ENCODE data around the gene ABAT.
A peak's percentile ranks its signal among the peaks of the same experiment; 100 is the strongest.
"Not testable (repeated sequence)": the region's sequence is repeated elsewhere in the genome, so short reads cannot be mapped to it uniquely, and the experiment has no call there.

The ABAT gene

GRCh38 chr16:8785408-8785807 lies 111.0 kb downstream of the ABAT start:
- DNase-seq (ENCODE audit: low spot score), result no peak

DNA sequence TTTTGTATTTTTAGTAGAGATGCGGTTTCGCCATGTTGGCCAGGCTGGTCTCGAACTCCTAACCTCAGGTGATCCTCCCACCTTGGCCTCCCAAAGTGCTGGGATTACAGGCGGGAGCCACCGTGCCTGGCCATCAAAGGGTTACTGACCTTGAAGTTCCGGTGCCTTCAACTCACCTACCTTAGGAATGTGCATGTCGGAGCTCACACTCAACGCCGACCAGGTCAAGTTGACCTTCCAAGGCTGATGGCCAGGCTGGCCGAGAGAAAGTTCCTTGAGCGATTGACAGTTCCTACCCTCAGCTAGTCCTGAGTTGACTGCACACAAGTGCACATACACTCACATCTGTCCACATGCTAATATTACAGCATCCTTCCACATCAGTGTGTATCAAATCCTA lies 111.9 kb downstream of the ABAT start:
- not testable (repeated sequence) for DNase-seq (ENCODE audit: low spot score)

GRCh38 chr16:8788578-8789172 lies 114.3 kb downstream of the ABAT start:
- no peak for DNase-seq (ENCODE audit: low spot score)

DNA sequence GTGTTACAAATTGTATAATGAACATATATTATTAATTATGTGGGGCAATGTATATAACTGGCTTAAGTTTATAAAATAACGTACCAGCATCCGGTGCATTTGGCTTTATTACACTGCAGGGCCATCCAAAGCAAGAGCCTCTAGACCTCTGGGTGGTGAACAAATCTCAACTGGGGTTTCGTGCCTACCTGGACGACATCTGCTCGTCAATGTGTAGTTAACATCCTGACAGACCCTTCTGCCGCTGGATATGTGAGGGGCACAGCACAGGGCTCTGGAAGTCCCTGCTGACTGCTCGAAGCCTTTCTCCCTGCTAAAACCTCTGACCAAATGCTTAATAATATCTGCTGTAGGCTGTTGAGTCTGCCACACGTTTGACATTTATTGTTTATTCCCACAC lies 120.7 kb downstream of the ABAT start:
- DNase-seq (ENCODE audit: low spot score), result no peak

GRCh38 chr16:8795818-8796217 lies 121.4 kb downstream of the ABAT start:
- no peak for DNase-seq (ENCODE audit: low spot score)

DNA sequence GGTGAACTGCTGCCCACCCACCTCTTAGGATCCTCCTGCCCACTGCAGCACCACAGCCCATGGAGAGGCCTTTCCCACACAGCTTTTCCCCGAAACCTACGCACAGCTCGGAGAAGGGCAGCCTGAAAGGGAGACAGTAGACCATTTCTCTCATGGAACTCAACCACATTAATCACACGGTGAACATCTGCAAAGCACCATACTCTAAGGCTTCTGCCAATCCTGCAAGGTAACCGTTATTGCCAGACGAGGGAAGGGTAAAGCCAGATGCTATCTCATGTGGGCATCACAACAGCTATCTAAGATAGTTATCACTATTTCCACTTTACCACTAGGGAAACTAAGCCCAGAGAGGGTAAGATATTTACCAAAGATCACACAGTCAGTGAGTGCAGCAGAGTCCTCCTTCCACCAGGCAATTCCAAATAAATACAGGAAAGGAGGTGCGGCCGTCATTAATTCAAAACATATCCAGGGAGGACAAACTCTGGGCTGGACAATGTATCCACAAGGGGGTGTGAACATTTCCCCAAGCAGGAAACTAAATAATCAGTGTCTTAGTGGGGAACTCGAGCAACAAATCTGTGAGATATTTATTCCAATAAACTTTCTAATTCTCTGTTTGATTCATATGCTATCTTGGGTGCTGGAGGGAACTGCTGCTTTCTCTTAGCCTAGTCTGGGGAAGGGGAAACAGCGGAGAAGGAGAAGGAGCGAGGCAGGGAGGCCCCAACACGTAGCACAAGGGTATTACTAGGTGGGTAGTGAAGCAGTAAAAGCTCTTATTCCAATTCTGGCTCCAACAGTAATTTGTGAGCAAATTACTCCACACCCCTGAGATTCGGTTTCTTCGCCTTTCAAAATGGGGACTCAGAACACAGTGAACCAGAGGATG lies 122.3 kb downstream of the ABAT start:
- DNase-seq (ENCODE audit: low spot score), result no peak

DNA sequence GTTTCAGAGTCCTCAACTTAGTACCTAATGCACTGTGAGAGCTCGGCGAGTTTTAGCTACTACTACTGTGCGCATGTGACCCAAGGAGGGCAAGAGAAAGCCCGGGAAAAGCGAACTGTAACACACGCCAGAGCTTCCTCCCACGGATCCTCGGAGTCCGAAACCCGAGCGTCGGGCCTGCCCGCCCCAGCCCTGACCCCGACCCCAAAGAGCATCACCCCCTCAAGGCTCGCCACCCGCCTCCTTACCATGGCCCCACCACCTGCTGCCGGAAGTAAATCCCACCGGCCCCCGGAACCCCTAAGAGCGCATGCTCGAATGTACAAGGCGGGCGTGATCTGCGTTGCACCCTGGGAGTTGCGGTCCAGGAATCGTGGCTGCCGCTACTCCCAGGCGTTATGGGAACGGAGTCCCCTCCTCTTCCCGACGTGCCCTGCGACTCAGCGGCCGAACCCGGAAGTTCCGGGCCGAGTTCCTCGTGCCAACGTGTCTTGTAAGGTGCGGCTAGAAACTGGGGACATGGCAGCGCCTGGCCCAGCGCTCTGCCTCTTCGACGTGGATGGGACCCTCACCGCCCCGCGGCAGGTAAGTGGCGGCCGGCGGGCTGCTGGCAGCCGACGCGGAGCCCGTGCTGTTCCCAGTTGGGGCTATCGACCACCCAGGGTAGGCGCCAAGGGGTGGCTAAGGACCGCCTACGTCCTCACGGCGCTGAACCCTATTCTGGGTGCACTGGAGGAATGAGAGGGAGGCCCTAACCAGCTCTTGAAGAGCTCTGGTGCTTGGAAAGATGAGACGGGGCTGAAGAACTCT lies 123.2 kb downstream of the ABAT start, which contains the start of the genes PMM2 and TMEM186:
Gene PMM2 (plus strand): TSS at position 476 of the 810 bp plus-strand sequence. CDS start 44 bp downstream, at position 520.
Gene TMEM186 (minus strand): TSS at position 276 of the 810 bp plus-strand sequence. CDS start 25 bp downstream, at position 251.
- DNase-seq (ENCODE audit: low spot score), result peak; percentile 92

DNA sequence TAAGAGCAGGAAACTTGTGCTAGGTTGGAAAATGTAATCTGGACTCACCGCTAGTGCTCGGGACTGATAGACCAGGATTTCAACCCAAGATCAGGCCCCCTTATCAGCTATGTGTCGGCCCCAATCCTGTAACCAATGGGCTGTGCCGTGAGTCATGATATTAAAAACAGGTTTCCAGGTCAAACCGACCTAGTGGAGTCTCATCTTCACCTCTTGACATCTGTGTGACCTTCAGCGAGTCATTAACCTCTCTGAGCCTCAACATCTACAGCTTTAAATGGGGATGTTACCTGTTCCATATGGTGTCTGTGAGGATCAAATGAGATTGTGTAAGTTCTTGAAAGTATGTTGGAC lies 123.7 kb downstream of the ABAT start:
- no peak for DNase-seq (ENCODE audit: low spot score)

GRCh38 chr16:8798535-8799157 lies 124.2 kb downstream of the ABAT start:
- DNase-seq (ENCODE audit: low spot score), result no peak

DNA sequence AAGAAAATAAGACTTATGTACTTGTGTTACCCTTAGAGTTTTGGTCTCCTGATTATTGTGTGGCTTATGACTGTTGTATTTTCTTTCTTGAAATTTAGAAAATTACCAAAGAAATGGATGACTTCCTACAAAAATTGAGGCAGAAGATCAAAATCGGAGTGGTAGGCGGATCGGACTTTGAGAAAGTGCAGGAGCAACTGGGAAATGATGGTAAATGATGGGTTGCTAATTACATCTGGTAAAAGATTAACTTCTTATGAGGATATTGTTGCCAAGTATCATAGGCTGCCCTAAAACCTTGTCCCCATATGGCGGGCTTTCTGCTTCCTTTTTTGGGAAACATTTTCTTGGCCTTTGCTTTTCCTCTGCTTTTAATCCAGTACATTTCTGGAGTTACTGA lies 127.3 kb downstream of the ABAT start:
- DNase-seq (ENCODE audit: low spot score), result no peak

GRCh38 chr16:8803733-8804132 lies 129.3 kb downstream of the ABAT start:
- not testable (repeated sequence) for DNase-seq (ENCODE audit: low spot score)

DNA sequence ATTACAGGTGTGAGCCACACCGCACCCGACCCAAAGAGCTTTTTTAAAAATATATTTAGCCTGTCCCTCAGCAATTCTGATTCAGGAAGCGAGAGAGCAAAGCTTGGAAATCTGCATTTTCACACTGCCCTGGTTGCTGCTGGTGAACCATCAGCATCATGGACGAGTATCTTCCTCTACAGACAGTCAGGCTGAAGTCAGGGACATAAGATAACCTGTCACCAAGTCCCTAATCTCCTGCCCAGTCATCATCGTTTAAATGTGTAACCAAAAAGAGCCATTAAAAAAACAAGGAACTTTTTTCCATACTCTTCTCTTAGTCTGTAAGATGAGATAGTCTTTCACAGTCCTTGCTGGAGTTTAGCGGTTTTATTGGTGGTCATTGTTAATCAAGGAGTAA lies 129.9 kb downstream of the ABAT start:
- no peak for DNase-seq (ENCODE audit: low spot score)

DNA sequence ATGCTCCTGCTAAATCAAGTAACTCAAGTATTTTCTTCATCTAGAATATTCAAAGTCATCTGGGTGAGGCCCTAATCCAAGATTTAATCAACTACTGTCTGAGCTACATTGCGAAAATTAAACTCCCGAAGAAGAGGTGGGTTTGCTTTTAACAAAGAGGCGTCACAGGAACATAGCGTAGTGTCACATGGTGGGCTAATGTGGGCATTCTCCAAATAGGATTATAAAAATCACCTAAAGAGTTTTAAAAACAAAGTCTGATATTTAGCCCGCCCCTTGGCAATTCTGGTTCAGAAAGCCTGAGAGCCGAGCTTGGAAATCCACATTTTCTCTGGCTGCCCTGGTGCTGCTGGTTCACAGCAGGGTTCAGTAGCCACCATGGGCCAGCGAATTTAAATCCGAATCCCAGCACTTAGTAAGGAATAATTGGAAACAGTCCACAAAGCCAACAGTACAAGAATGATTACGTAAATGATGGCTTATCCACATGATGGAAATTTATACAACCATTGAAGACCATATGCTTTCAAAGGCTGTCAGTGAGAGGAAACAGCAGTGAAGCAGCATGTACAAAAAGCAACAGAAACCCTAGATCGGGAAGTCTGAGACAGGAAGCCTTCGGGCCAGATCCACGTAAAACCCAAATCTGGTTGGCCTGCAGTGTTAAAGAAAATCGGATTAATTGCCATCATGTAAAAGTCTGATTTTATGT lies 132.0 kb downstream of the ABAT start:
- DNase-seq (ENCODE audit: low spot score), result no peak

GRCh38 chr16:8807189-8807588 lies 132.8 kb downstream of the ABAT start:
- DNase-seq (ENCODE audit: low spot score), result no peak

DNA sequence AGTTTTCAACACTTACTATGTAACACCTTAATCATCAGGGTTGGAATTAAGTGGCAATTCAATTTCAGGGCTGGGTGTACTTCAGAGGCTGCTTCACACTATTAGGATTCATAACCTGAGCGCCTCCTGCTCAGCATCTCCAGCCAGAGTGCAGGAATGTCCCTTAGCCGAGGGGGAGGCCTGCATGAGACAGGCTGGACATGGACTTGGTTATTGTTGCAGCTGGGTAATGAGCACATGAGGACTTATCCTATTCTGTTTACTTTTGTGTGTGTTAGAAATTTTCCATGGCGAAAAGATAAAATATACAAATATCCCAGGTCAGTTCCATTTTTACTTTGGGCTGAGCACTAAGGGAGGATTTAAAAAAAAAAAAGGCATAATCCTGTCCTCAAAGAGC lies 133.6 kb downstream of the ABAT start:
- DNase-seq (ENCODE audit: low spot score), result no peak

DNA sequence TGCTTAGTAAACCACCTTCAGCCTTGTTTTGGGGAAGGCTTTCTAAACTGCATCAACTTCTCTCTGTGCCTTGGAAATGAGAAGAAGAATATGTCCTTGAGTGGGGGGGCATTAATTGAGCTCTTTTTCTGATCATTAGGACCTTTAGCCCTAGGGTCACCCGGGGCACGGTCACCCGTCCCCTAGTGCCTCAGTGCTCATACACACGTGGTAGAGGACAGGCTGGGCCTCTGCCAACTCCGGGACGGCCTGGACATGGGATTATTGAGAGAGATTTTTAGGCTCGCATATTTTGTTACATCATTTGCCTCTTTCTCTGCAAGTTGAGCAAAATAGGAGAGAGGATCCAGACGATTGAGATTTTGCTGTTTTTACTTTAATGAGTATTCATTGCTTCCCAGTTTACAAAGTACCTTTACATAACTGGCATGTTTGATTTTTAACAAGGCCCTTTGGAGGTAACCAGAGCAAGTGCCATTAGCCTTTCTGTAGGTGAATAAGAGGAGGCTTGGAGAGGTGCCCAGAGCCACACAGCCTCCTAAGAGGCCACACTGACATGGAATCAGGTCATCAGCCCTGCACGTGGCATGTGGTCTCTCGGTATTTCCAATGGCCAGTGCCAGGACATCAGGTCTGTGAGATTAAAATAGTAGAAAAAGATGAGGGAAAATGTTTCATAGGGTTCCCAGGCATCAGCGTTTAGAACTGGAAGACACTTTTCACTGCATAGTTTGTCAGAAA lies 134.4 kb downstream of the ABAT start:
- DNase-seq (ENCODE audit: low spot score), result no peak

DNA sequence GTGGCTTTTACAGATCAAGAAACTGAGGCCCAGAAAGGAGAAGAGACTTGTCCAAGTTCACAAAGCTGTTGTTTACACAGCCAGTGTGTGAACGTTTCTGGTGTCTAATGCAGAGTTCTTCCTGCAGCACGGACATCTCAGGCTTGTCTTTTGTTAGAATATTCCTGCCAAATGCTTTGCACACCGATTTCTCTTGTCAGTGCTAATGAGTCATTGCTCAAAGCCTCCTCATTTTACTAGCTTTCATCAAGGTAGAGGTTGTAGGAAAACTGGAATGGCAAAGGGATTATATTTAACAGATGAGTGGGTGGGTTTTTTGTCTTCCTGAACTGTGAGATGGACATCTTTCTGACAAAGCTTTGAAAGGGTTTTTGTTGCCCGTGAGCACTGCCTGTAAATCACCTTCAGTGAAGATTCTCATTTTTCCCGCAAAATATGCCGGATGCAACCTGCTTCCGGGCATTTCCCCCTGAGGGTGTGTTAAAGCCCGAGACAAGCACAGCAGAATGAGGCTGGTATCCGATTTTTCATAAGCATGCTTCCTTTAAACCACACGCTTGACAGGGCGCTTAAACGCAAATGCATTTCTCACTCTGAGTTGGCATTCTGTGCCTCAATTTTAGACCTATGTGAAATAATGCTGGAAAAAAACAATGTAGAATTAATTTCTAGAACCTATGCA lies 137.9 kb downstream of the ABAT start:
- DNase-seq (ENCODE audit: low spot score), result no peak

DNA sequence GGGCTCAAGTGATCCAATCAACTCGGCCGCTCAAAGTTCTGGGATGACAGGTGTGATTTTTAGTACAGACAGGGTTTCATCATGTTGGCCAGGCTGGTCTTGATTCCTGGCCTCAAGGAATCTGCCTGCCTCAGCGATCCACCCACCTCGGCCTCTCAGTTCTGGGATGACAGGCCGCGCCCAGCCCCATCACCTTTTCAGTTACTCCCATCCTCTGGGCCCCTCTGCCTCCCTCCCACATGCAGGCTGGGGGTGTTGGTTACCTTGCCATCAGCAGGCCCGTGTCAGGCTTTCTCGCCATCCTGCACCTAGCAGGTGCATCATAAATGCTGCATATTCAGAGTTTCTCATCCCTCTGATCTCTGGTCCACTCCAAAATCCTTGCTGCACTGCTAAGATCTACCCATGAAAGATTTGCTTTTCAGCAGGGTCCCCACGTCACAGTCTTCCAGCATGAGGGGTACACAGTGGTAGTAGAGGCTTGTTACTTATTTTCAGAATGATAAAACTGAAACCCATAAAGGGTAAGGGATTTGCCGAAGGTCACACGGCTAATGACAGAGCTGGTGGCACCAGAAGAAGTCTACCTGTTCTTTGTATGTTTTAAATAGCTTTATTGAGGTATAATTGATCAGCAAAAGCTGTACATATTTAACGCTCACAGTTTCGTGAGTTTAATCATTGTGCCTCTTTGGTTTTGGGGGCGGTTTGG lies 139.8 kb downstream of the ABAT start:
- DNase-seq (ENCODE audit: low spot score), result no peak

DNA sequence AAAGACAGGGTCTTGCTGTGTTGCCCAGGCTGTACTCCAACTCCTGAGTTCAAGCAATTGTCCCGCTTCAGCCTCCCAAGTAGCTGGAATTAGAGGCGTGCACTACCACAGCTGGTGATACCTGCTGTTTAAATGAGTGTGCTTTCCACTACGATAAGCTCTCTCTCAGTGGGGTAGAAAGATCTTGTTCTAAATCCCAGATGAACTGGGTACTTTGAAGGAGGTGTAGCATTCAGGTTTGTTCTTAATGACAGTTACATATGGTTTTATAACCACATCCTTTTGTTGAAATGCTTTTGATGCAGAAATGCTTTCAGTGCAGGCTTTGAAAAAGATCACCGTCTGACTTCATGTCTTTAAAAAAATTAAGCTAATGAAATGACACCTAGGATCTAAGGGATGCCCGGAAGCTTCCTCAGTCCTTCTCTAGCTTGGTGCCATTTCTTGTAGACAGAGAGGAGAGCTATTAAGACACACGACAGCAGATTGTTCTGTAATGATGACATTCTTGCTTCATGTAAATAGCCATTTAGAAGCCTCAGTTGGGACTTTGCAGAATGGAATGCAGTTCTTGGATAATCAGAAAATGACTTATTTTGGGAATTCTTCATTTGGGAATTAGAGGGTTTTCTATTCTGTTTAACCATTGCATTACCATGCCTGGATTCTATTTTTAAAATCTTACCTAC lies 142.7 kb downstream of the ABAT start:
- no peak for DNase-seq (ENCODE audit: low spot score)

Data from kidney capillary endothelial cell (primary cell).